Hepatocyte (in vitro differentiated cells): ENCODE data around the gene KPNA3. TPM values are rescaled to one million over a fixed set of nuclear protein-coding genes. Genes with fewer than 3 reads are reported as not detected.

ENCODE experiments used
- DNase-seq: peaks from one replicate; pipeline ENCODE4 v3.0.0-alpha.2; 2016; ENCODE audit warnings: low spot score
- H2AFZ ChIP-seq: fragments of 200-600 bp; sonication (generic); 2 replicates; pipeline ENCODE4 v1.6.0; 2016; ENCODE audit warnings: antibody characterized with exemption, mild to moderate bottlenecking
- H3K27ac ChIP-seq: fragments of 200-600 bp; sonication (generic); 2 replicates; pipeline ENCODE4 v1.5.1; 2016; ENCODE audit warnings: mild to moderate bottlenecking
- H3K27me3 ChIP-seq: fragments of 200-600 bp; sonication (generic); 2 replicates; pipeline ENCODE4 v1.6.1; 2016
- H3K36me3 ChIP-seq: fragments of 200-600 bp; sonication (generic); replicated peaks from 2 replicates; pipeline ENCODE4 v1.5.1; 2016; ENCODE audit warnings: low read depth; ENCODE audit not compliant: insufficient read depth
- H3K4me1 ChIP-seq: fragments of 200-600 bp; sonication (generic); 2 replicates; pipeline ENCODE4 v1.5.1; 2016; ENCODE audit warnings: mild to moderate bottlenecking, moderate library complexity; ENCODE audit not compliant: insufficient read depth
- H3K4me2 ChIP-seq: fragments of 200-600 bp; sonication (generic); 2 replicates; pipeline ENCODE4 v1.6.0; 2016
- H3K4me3 ChIP-seq: fragments of 200-600 bp; sonication (generic); 2 replicates; pipeline ENCODE4 v1.5.1; 2016; ENCODE audit warnings: mild to moderate bottlenecking
- H3K79me2 ChIP-seq: fragments of 200-600 bp; sonication (generic); 2 replicates; pipeline ENCODE4 v1.6.0; 2017; ENCODE audit warnings: mild to moderate bottlenecking
- H3K9me2 ChIP-seq: fragments of 200-600 bp; sonication (generic); replicated peaks from 2 replicates; pipeline ENCODE4 v1.6.0; 2017; ENCODE audit warnings: mild to moderate bottlenecking; ENCODE audit not compliant: insufficient read depth
- H3K9me3 ChIP-seq: fragments of 200-600 bp; sonication (generic); 2 replicates; pipeline ENCODE4 v1.5.1; 2016; ENCODE audit warnings: low read depth, mild to moderate bottlenecking
- H4K20me1 ChIP-seq: fragments of 200-600 bp; sonication (generic); 2 replicates; pipeline ENCODE4 v1.6.0; 2016; ENCODE audit warnings: mild to moderate bottlenecking; ENCODE audit not compliant: insufficient read depth, poor library complexity, severe bottlenecking
- CTCF ChIP-seq: fragments of 200-600 bp; sonication (generic); IDR thresholded peaks from 2 replicates; pipeline ENCODE4 v1.5.1; 2016; ENCODE audit warnings: antibody characterized with exemption, mild to moderate bottlenecking; ENCODE audit not compliant: poor library complexity
- EZH2 ChIP-seq: fragments of 200-600 bp; sonication (generic); IDR thresholded peaks from 2 replicates; pipeline ENCODE4 v1.6.1; 2016; ENCODE audit warnings: antibody characterized with exemption, mild to moderate bottlenecking, borderline replicate concordance
- EZH2phosphoT487 ChIP-seq: fragments of 200-600 bp; sonication (generic); IDR thresholded peaks from one replicate; pipeline ENCODE4 v1.6.1; 2018; ENCODE audit warnings: antibody characterized with exemption, mild to moderate bottlenecking, low read depth, moderate library complexity; ENCODE audit not compliant: unreplicated experiment, severe bottlenecking
- WGBS: methylation state at CpG from one replicate; pipeline ENCODE4 v1.1.6; 2016; ENCODE audit warnings: low lambda C conversion rate; ENCODE audit errors: missing lambda C conversion rate; 5-methylcytosine and 5-hydroxymethylcytosine counted together
- polyA plus RNA-seq: library from polyadenylated mRNA; unstranded; fragments of >200 nt; fragmentation: Nextera tagmentation; extraction: Ambion mirVana; gene quantifications from 2 replicates; pipeline ENCODE4 v1.2.1, GENCODE V29; 2016
- total RNA-seq: library from RNA; depleted of rRNA; stranded (reverse); fragments of >200 nt; gene quantifications from 2 replicates; pipeline ENCODE4 v1.2.3, GENCODE V29; 2014

Gene KPNA3
- total and polyA plus RNA-seq, 2 experiments from 2014 or later, result 41.1 to 61.8 TPM

GRCh38 chr13:49827891-49828290 lies 35.4 kb upstream of the KPNA3 start:
- H3K9me3 ChIP-seq, result no peaks in the 10 kb centered on the region
- no peaks in the 10 kb centered on the region for H3K27me3 ChIP-seq
- H4K20me1 ChIP-seq, result no peaks in the 10 kb centered on the region
- H3K4me3 ChIP-seq, result no peak overlapping the region
- WGBS, result 84% methylated on average over 3 of the region's 3 CpGs
- no peak overlapping the region for H3K4me2 ChIP-seq
- H2AFZ ChIP-seq, result no peak overlapping the region
- no peak for DNase-seq
- no peaks in the 10 kb centered on the region for H3K36me3 ChIP-seq
- H3K27ac ChIP-seq, result no peak overlapping the region
- no peak for TF ChIP-seq EZH2phosphoT487
- TF ChIP-seq EZH2, result no peak
- no peak for TF ChIP-seq CTCF
- no peaks in the 10 kb centered on the region for H3K9me2 ChIP-seq
- H3K4me1 ChIP-seq, result no peaks in the 10 kb centered on the region
- H3K79me2 ChIP-seq, result no peaks in the 10 kb centered on the region

- Histone ChIP-seq H3K9me3 (no peaks in the 10 kb centered on the region), H3K4me1 (no peaks in the 10 kb centered on the region), H3K4me3 (no peak overlapping the region), H3K36me3 (no peaks in the 10 kb centered on the region), H3K9me2 (no peaks in the 10 kb centered on the region), H3K27ac (no peak overlapping the region), H4K20me1 (no peaks in the 10 kb centered on the region), H3K79me2 (no peaks in the 10 kb centered on the region), H2AFZ (no peak overlapping the region), H3K27me3 (no peaks in the 10 kb centered on the region), H3K4me2 (no peak overlapping the region)
- 90% methylated on average over 2 of the region's 2 CpGs for WGBS
- no peak for DNase-seq
- TF ChIP-seq EZH2, result no peak
- no peak for TF ChIP-seq EZH2phosphoT487
- TF ChIP-seq CTCF, result no peak
These were observed 34.9 kb upstream of the KPNA3 start for GRCh38 chr13:49827336-49827735.

- Histone ChIP-seq H3K36me3 (no peaks in the 10 kb centered on the region), H3K9me2 (no peaks in the 10 kb centered on the region), H3K4me3 (no peak overlapping the region), H3K27me3 (no peaks in the 10 kb centered on the region), H3K79me2 (no peaks in the 10 kb centered on the region), H3K4me2 (peak overlapping the region; percentile 11), H3K4me1 (peaks cover 10% of the 10 kb centered on the region), H4K20me1 (no peaks in the 10 kb centered on the region), H2AFZ (peak overlapping the region; percentile 7), H3K27ac (peak overlapping the region; percentile 50), H3K9me3 (no peaks in the 10 kb centered on the region)
- no peak for DNase-seq
- no peak for TF ChIP-seq EZH2phosphoT487
- TF ChIP-seq EZH2, result no peak
- no peak for TF ChIP-seq CTCF
- 92% methylated on average over 5 of the region's 5 CpGs for WGBS
These were observed 28.9 kb upstream of the KPNA3 start for GRCh38 chr13:49821216-49822009.
